B cell (primary cell): ENCODE results near the gene PLCB1.

Source experiments
- CTCF ChIP-seq: fragments of 200-600 bp; IDR thresholded peaks from one replicate; pipeline ENCODE4 v1.8.0; 2022; ENCODE audit warnings: antibody characterized with exemption, mild to moderate bottlenecking
- EZH2 ChIP-seq: IDR thresholded peaks from 2 replicates; pipeline ENCODE4 v1.6.1; 2012; ENCODE audit warnings: borderline replicate concordance, low read depth, mild to moderate bottlenecking, moderate library complexity, low read length; ENCODE audit not compliant: insufficient read depth, poor library complexity, severe bottlenecking

GRCh38 chr20:8540466-8540865 is 408.4 kb downstream of the PLCB1 start:
- TF ChIP-seq CTCF = no peak
- no peak for TF ChIP-seq EZH2
